PC-3 (cell line): ENCODE data around the gene AGBL3.

Source experiments
- EZH2 ChIP-seq: fragments of 300-600 bp; sonication (generic); IDR thresholded peaks from one replicate; pipeline ENCODE4 v1.6.1; 2017; ENCODE audit warnings: antibody characterized with exemption, mild to moderate bottlenecking, low read length; ENCODE audit not compliant: unreplicated experiment
- EZH2phosphoT487 ChIP-seq: fragments of 300-600 bp; sonication (generic); IDR thresholded peaks from 2 replicates; pipeline ENCODE4 v1.6.1; 2018; ENCODE audit warnings: mild to moderate bottlenecking, antibody characterized with exemption, low read length, borderline replicate concordance
- TF ChIP-seq, protein P1 (sequence below): fragments of 300-600 bp; sonication (generic); conservative IDR thresholded peaks from 2 replicates; pipeline ENCODE4 v1.5.1; 2017; ENCODE audit warnings: antibody characterized with exemption, low read depth, mild to moderate bottlenecking, low read length

- TF ChIP-seq, protein P1, sequence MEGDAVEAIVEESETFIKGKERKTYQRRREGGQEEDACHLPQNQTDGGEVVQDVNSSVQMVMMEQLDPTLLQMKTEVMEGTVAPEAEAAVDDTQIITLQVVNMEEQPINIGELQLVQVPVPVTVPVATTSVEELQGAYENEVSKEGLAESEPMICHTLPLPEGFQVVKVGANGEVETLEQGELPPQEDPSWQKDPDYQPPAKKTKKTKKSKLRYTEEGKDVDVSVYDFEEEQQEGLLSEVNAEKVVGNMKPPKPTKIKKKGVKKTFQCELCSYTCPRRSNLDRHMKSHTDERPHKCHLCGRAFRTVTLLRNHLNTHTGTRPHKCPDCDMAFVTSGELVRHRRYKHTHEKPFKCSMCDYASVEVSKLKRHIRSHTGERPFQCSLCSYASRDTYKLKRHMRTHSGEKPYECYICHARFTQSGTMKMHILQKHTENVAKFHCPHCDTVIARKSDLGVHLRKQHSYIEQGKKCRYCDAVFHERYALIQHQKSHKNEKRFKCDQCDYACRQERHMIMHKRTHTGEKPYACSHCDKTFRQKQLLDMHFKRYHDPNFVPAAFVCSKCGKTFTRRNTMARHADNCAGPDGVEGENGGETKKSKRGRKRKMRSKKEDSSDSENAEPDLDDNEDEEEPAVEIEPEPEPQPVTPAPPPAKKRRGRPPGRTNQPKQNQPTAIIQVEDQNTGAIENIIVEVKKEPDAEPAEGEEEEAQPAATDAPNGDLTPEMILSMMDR, result no peak
- TF ChIP-seq EZH2 (no peak), EZH2phosphoT487 (no peak)
Observed at GRCh38 chr7:135091717-135092116, 105.4 kb downstream of the AGBL3 start.
